Measurements from ENCODE around the gene CLTCL1.

CLTCL1 gene

GRCh38 chr22:19224985-19225384 is 66.5 kb downstream of the CLTCL1 start:
- Mint-ChIP-seq H3K9me3 (no peaks in the 10 kb centered on the region), H3K36me3 (ENCODE audit: low read depth) (no peaks in the 10 kb centered on the region), H3K27ac (no peak overlapping the region), H3K27me3 (no peaks in the 10 kb centered on the region), H3K4me3 (no peak overlapping the region), H3K4me1 (ENCODE audit: low read depth) (no peaks in the 10 kb centered on the region)
- no peak for DNase-seq

- Mint-ChIP-seq H3K27ac (no peak overlapping the region), H3K27me3 (no peaks in the 10 kb centered on the region), H3K4me1 (ENCODE audit: low read depth) (no peaks in the 10 kb centered on the region), H3K9me3 (no peaks in the 10 kb centered on the region), H3K36me3 (ENCODE audit: low read depth) (no peaks in the 10 kb centered on the region), H3K4me3 (no peak overlapping the region)
- DNase-seq, result no peak
Measured at GRCh38 chr22:19224557-19224956, 67.0 kb downstream of the CLTCL1 start.

- no peaks in the 10 kb centered on the region for H3K36me3 Mint-ChIP-seq (ENCODE audit: low read depth)
- H3K9me3 Mint-ChIP-seq, result no peaks in the 10 kb centered on the region
- no peak overlapping the region for H3K27ac Mint-ChIP-seq
- no peaks in the 10 kb centered on the region for H3K27me3 Mint-ChIP-seq
- DNase-seq, result no peak
- H3K4me3 Mint-ChIP-seq, result no peak overlapping the region
- H3K4me1 Mint-ChIP-seq (ENCODE audit: low read depth), result no peaks in the 10 kb centered on the region
Measured at GRCh38 chr22:19223617-19224016, 67.9 kb downstream of the CLTCL1 start.

- DNase-seq, result no peak
- Mint-ChIP-seq H3K36me3 (ENCODE audit: low read depth) (no peaks in the 10 kb centered on the region), H3K27me3 (no peaks in the 10 kb centered on the region), H3K27ac (no peak overlapping the region), H3K9me3 (no peaks in the 10 kb centered on the region), H3K4me3 (no peak overlapping the region), H3K4me1 (ENCODE audit: low read depth) (peaks cover under 1% of the 10 kb centered on the region)
Measured at GRCh38 chr22:19223110-19223509, 68.4 kb downstream of the CLTCL1 start.

- no peak for DNase-seq
- Mint-ChIP-seq H3K4me1 (ENCODE audit: low read depth) (peaks cover 4% of the 10 kb centered on the region), H3K9me3 (no peaks in the 10 kb centered on the region), H3K27ac (no peak overlapping the region), H3K4me3 (no peak overlapping the region), H3K36me3 (ENCODE audit: low read depth) (no peaks in the 10 kb centered on the region), H3K27me3 (no peaks in the 10 kb centered on the region)
Measured at GRCh38 chr22:19222242-19223005, 69.1 kb downstream of the CLTCL1 start.

GRCh38 chr22:19220867-19221266 is 70.7 kb downstream of the CLTCL1 start:
- Mint-ChIP-seq H3K36me3 (ENCODE audit: low read depth) (no peaks in the 10 kb centered on the region), H3K4me3 (no peak overlapping the region), H3K4me1 (ENCODE audit: low read depth) (peaks cover 4% of the 10 kb centered on the region), H3K27ac (no peak overlapping the region), H3K9me3 (no peaks in the 10 kb centered on the region), H3K27me3 (no peaks in the 10 kb centered on the region)
- DNase-seq, result no peak

- Mint-ChIP-seq H3K36me3 (ENCODE audit: low read depth) (no peaks in the 10 kb centered on the region), H3K27ac (no peak overlapping the region), H3K9me3 (no peaks in the 10 kb centered on the region), H3K27me3 (no peaks in the 10 kb centered on the region), H3K4me3 (no peak overlapping the region), H3K4me1 (ENCODE audit: low read depth) (peaks cover 4% of the 10 kb centered on the region)
- no peak for DNase-seq
Measured at GRCh38 chr22:19218541-19219233, 72.8 kb downstream of the CLTCL1 start.

GRCh38 chr22:19216579-19216978 is 74.9 kb downstream of the CLTCL1 start:
- peaks cover 4% of the 10 kb centered on the region for H3K4me1 Mint-ChIP-seq (ENCODE audit: low read depth)
- no peak overlapping the region for H3K4me3 Mint-ChIP-seq
- DNase-seq, result no peak
- no peaks in the 10 kb centered on the region for H3K9me3 Mint-ChIP-seq
- no peaks in the 10 kb centered on the region for H3K27me3 Mint-ChIP-seq
- H3K36me3 Mint-ChIP-seq (ENCODE audit: low read depth), result no peaks in the 10 kb centered on the region
- no peak overlapping the region for H3K27ac Mint-ChIP-seq

GRCh38 chr22:19215360-19215759 is 76.2 kb downstream of the CLTCL1 start:
- peaks cover 4% of the 10 kb centered on the region for H3K4me1 Mint-ChIP-seq (ENCODE audit: low read depth)

GRCh38 chr22:19214078-19214473 is 77.4 kb downstream of the CLTCL1 start:
- Mint-ChIP-seq H3K4me1 (ENCODE audit: low read depth) (peaks cover 4% of the 10 kb centered on the region), H3K4me3 (no peak overlapping the region), H3K9me3 (no peaks in the 10 kb centered on the region), H3K27ac (no peak overlapping the region), H3K27me3 (peaks cover 8% of the 10 kb centered on the region), H3K36me3 (ENCODE audit: low read depth) (no peaks in the 10 kb centered on the region)
- no peak for DNase-seq

More at GRCh38 chr22:19215360-19215759, 76.2 kb downstream of the CLTCL1 start:
- Mint-ChIP-seq H3K36me3 (ENCODE audit: low read depth) (no peaks in the 10 kb centered on the region), H3K4me3 (no peak overlapping the region), H3K27ac (no peak overlapping the region), H3K27me3 (no peaks in the 10 kb centered on the region), H3K9me3 (no peaks in the 10 kb centered on the region)
- DNase-seq, result no peak

- no peaks in the 10 kb centered on the region for H3K36me3 Mint-ChIP-seq (ENCODE audit: low read depth)
- no peaks in the 10 kb centered on the region for H3K9me3 Mint-ChIP-seq
- DNase-seq, result no peak
- no peak overlapping the region for H3K27ac Mint-ChIP-seq
- peaks cover 8% of the 10 kb centered on the region for H3K27me3 Mint-ChIP-seq
- H3K4me3 Mint-ChIP-seq, result no peak overlapping the region
- H3K4me1 Mint-ChIP-seq (ENCODE audit: low read depth), result peaks cover 4% of the 10 kb centered on the region
Measured at GRCh38 chr22:19213442-19214077, 78.0 kb downstream of the CLTCL1 start.

GRCh38 chr22:19213001-19213400 is 78.5 kb downstream of the CLTCL1 start:
- H3K27me3 Mint-ChIP-seq, result peaks cover 8% of the 10 kb centered on the region
- H3K36me3 Mint-ChIP-seq (ENCODE audit: low read depth), result no peaks in the 10 kb centered on the region
- H3K4me3 Mint-ChIP-seq, result no peak overlapping the region
- no peak overlapping the region for H3K27ac Mint-ChIP-seq
- H3K9me3 Mint-ChIP-seq, result no peaks in the 10 kb centered on the region
- no peak for DNase-seq
- peaks cover 3% of the 10 kb centered on the region for H3K4me1 Mint-ChIP-seq (ENCODE audit: low read depth)

GRCh38 chr22:19212302-19212870 is 79.1 kb downstream of the CLTCL1 start:
- no peaks in the 10 kb centered on the region for H3K36me3 Mint-ChIP-seq (ENCODE audit: low read depth)
- DNase-seq, result no peak
- H3K27ac Mint-ChIP-seq, result no peak overlapping the region
- no peaks in the 10 kb centered on the region for H3K4me1 Mint-ChIP-seq (ENCODE audit: low read depth)
- H3K9me3 Mint-ChIP-seq, result no peaks in the 10 kb centered on the region
- H3K27me3 Mint-ChIP-seq, result peaks cover 8% of the 10 kb centered on the region
- H3K4me3 Mint-ChIP-seq, result no peak overlapping the region

GRCh38 chr22:19210188-19210587 is 81.3 kb downstream of the CLTCL1 start:
- H3K9me3 Mint-ChIP-seq, result no peaks in the 10 kb centered on the region
- H3K27me3 Mint-ChIP-seq, result peaks cover 8% of the 10 kb centered on the region
- H3K36me3 Mint-ChIP-seq (ENCODE audit: low read depth), result no peaks in the 10 kb centered on the region
- H3K27ac Mint-ChIP-seq, result no peak overlapping the region
- no peak for DNase-seq
- no peaks in the 10 kb centered on the region for H3K4me1 Mint-ChIP-seq (ENCODE audit: low read depth)
- H3K4me3 Mint-ChIP-seq, result no peak overlapping the region
